ENCODE data around the gene ENOSF1. TPM values are rescaled to one million over a fixed set of nuclear protein-coding genes. Genes with fewer than 3 reads are reported as not detected.

ENOSF1 gene
- total and polyA plus RNA-seq, 2 of the 13 experiments (the other 11 are each of a cell fraction or from before 2014, with no cell fraction given) = 37.6 to 40.1 TPM

DNA sequence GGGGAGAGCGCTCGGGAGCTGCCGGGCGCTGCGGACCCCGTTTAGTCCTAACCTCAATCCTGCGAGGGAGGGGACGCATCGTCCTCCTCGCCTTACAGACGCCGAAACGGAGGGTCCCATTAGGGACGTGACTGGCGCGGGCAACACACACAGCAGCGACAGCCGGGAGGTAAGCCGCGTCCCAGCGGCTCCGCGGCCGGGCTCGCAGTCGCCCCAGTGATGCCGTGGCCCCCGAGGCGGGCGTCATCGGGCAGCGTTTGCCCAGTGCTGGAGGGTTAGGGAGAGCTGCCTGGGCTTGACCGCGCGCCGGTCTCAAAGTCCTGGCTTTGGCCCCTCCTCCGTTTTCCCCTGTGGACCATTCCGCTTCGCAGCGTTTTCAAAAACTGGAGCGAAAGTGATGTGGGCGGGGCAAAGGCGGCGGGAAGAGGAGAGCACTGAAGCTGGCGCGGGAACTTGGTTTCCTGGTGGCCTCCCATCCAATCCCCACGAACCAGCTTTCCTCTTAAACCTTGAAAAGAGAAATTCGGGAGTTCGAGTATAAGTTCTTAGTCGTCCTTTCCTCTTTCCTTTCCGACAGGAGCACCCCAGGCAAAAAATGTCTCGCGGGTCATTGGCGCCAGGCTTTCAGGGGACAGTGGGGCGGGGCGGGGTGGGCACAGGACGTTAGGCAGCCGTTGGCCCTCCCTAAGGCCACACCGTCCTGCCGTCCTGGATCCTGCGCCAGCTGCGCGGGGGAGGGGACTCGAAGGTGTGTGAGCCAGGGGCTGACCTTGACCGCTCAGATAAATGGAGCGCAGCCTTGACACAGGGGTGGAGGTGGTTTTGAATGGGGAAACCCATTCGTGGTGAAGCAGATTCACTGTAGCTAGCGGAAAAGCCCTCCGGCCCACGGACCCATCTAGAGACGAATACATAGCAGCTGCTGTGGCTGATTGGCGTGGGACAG, 54.2 kb downstream of the ENOSF1 start (continued):
- TF ChIP-seq, protein P1, sequence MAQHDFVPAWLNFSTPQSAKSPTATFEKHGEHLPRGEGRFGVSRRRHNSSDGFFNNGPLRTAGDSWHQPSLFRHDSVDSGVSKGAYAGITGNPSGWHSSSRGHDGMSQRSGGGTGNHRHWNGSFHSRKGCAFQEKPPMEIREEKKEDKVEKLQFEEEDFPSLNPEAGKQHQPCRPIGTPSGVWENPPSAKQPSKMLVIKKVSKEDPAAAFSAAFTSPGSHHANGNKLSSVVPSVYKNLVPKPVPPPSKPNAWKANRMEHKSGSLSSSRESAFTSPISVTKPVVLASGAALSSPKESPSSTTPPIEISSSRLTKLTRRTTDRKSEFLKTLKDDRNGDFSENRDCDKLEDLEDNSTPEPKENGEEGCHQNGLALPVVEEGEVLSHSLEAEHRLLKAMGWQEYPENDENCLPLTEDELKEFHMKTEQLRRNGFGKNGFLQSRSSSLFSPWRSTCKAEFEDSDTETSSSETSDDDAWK (CRISPR knock-in tag; IDR thresholded peaks at IDR 0.05) = no peak
- TF ChIP-seq DMTF1 (CRISPR knock-in tag; IDR thresholded peaks at IDR 0.05) (no peak), ZNF691 (CRISPR knock-in tag; IDR thresholded peaks at IDR 0.05; ENCODE audit: borderline replicate concordance, low read depth) (no peak), ASH2L (IDR thresholded peaks at IDR 0.05; ENCODE audit: insufficient read length, low read depth, low read length) (peak; percentile 91), ZNF326 (CRISPR knock-in tag; IDR thresholded peaks at IDR 0.05; ENCODE audit: borderline replicate concordance) (no peak), TOE1 (CRISPR knock-in tag; IDR thresholded peaks at IDR 0.05) (no peak), ZBTB7A (CRISPR knock-in tag; IDR thresholded peaks at IDR 0.05) (no peak), SP1 (IDR thresholded peaks at IDR 0.05) (no peak), SP1 (CRISPR knock-in tag; IDR thresholded peaks at IDR 0.05) (peak; percentile 73), HNF4A (CRISPR knock-in tag; IDR thresholded peaks at IDR 0.05) (peak; percentile 77), SPEN (CRISPR knock-in tag; IDR thresholded peaks at IDR 0.05; ENCODE audit: low read depth) (peak; percentile 63), ZBTB38 (CRISPR knock-in tag; IDR thresholded peaks at IDR 0.05) (peak; percentile 15; the same call in 1 of the 2 replicates), JUND (CRISPR knock-in tag; IDR thresholded peaks at IDR 0.05) (no peak), GABPB1 (CRISPR knock-in tag; IDR thresholded peaks at IDR 0.05) (peak; percentile 67), REL (CRISPR knock-in tag; conservative IDR thresholded peaks at IDR 0.05) (peak; percentile 2; the same call in 1 of the 2 replicates), MAF1 (CRISPR knock-in tag; IDR thresholded peaks at IDR 0.05; ENCODE audit: borderline replicate concordance) (peak; percentile 33; the same call in 1 of the 2 replicates), ZNF292 (CRISPR knock-in tag; IDR thresholded peaks at IDR 0.05; ENCODE audit: borderline replicate concordance, low read depth) (0 out of 2 replicates have a peak, but pooled peaks have one; percentile 45), SOX13 (IDR thresholded peaks at IDR 0.05) (no peak), SOX13 (CRISPR knock-in tag; conservative IDR thresholded peaks at IDR 0.05 in 1 of 2, IDR thresholded peaks at IDR 0.05 in 1 of 2) (peak in 1 of 2 experiments; percentile 48; a peak in 1 of 4 replicates), TEAD2 (CRISPR knock-in tag; IDR thresholded peaks at IDR 0.05) (no peak), RAD51 (IDR thresholded peaks at IDR 0.05; ENCODE audit: borderline replicate concordance) (no peak)
- TF ChIP-seq, protein P2, sequence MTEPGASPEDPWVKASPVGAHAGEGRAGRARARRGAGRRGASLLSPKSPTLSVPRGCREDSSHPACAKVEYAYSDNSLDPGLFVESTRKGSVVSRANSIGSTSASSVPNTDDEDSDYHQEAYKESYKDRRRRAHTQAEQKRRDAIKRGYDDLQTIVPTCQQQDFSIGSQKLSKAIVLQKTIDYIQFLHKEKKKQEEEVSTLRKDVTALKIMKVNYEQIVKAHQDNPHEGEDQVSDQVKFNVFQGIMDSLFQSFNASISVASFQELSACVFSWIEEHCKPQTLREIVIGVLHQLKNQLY (CRISPR knock-in tag; IDR thresholded peaks at IDR 0.05) = no peak
- TF ChIP-seq, protein P3, sequence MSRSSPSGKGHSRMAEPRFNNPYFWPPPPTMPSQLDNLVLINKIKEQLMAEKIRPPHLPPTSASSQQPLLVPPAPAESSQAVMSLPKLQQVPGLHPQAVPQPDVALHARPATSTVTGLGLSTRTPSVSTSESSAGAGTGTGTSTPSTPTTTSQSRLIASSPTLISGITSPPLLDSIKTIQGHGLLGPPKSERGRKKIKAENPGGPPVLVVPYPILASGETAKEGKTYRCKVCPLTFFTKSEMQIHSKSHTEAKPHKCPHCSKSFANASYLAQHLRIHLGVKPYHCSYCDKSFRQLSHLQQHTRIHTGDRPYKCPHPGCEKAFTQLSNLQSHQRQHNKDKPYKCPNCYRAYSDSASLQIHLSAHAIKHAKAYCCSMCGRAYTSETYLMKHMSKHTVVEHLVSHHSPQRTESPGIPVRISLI (CRISPR knock-in tag; IDR thresholded peaks at IDR 0.05; ENCODE audit: borderline replicate concordance) = no peak; the same call in 1 of the 2 replicates

Measured in HepG2 (cell line).